NCI-H2227 (cell line): ENCODE results near the gene RBM44.
"Not testable (repeated sequence)": the region's sequence is repeated elsewhere in the genome, so short reads cannot be mapped to it uniquely, and the experiment has no call there.

Experiments used
- DNase-seq: peaks from one replicate; lab custom pipeline; 2025; ENCODE audit not compliant: unreplicated experiment; lab: John Stamatoyannopoulos, UW

Gene RBM44

GRCh38 chr2:237841051-237841450 lies 42.5 kb downstream of the RBM44 start:
- no peak for DNase-seq

- not testable (repeated sequence) for DNase-seq
Measured at GRCh38 chr2:237848940-237849339, 50.4 kb downstream of the RBM44 start.

GRCh38 chr2:237854295-237854694 lies 55.7 kb downstream of the RBM44 start:
- no peak for DNase-seq

GRCh38 chr2:237857791-237858190 lies 59.2 kb downstream of the RBM44 start:
- DNase-seq = no peak

GRCh38 chr2:237858294-237859081 lies 59.9 kb downstream of the RBM44 start:
- DNase-seq = peak; percentile 62

GRCh38 chr2:237859082-237859433 lies 60.5 kb downstream of the RBM44 start:
- no peak for DNase-seq

GRCh38 chr2:237859533-237860272 lies 61.1 kb downstream of the RBM44 start, which contains the start of gene RAMP1:
TSS of gene RAMP1 (plus strand) at chr2:237859623. CDS start at chr2:237859676, 53 bp downstream.
- DNase-seq = peak; percentile 22

GRCh38 chr2:237860273-237860935 lies 61.8 kb downstream of the RBM44 start:
- no peak for DNase-seq

GRCh38 chr2:237861875-237862527 lies 63.4 kb downstream of the RBM44 start:
- DNase-seq = no peak

- DNase-seq = no peak
Measured at GRCh38 chr2:237862528-237862895, 63.9 kb downstream of the RBM44 start.

- DNase-seq = no peak
Measured at GRCh38 chr2:237863102-237863511, 64.5 kb downstream of the RBM44 start.

- no peak for DNase-seq
Measured at GRCh38 chr2:237863689-237864443, 65.3 kb downstream of the RBM44 start.

- no peak for DNase-seq
Measured at GRCh38 chr2:237864444-237864931, 65.9 kb downstream of the RBM44 start.

- DNase-seq = no peak
Measured at GRCh38 chr2:237864940-237865622, 66.5 kb downstream of the RBM44 start.

GRCh38 chr2:237865623-237866041 lies 67.1 kb downstream of the RBM44 start:
- no peak for DNase-seq

- DNase-seq = no peak
Measured at GRCh38 chr2:237866101-237866621, 67.6 kb downstream of the RBM44 start.

GRCh38 chr2:237867465-237867864 lies 68.9 kb downstream of the RBM44 start:
- DNase-seq = no peak

GRCh38 chr2:237868074-237868473 lies 69.5 kb downstream of the RBM44 start:
- DNase-seq = not testable (repeated sequence)

GRCh38 chr2:237868631-237869342 lies 70.2 kb downstream of the RBM44 start:
- DNase-seq = no peak
